SU-DHL-6 (cell line): Measurements from ENCODE around the gene CECR2.

Experiments
- H2AFZ ChIP-seq: fragments of 200-600 bp; sonication (generic); 2 replicates; pipeline ENCODE4 v1.6.1; 2014; ENCODE audit warnings: low read depth, mild to moderate bottlenecking, moderate library complexity, mixed read lengths, antibody characterized with exemption, low read length; ENCODE audit not compliant: severe bottlenecking
- H3F3A ChIP-seq: fragments of 200-600 bp; shearing (Covaris generic); 2 replicates; pipeline ENCODE4 v1.6.0; 2016; ENCODE audit warnings: antibody characterized with exemption, mild to moderate bottlenecking; ENCODE audit not compliant: insufficient read depth
- H3K27ac ChIP-seq: fragments of 200-600 bp; sonication (generic); 2 replicates; pipeline ENCODE4 v1.5.1; 2016; ENCODE audit warnings: low read depth, mild to moderate bottlenecking, low read length, moderate library complexity, mixed read lengths
- H3K27me3 ChIP-seq: fragments of 200-600 bp; sonication (generic), shearing (Covaris generic); 2 replicates; pipeline ENCODE4 v1.6.0; 2014; ENCODE audit warnings: mild to moderate bottlenecking, low read length
- H3K36me3 ChIP-seq: fragments of 200-600 bp; sonication (generic); 2 replicates; pipeline ENCODE4 v1.6.1; 2014; ENCODE audit warnings: mild to moderate bottlenecking, low read length, mixed read lengths
- H3K4me2 ChIP-seq: fragments of 300-600, 200-600 bp; shearing (Covaris generic), sonication (generic); 2 replicates; pipeline ENCODE4 v1.6.0; 2014; ENCODE audit warnings: low read length, low read depth, mild to moderate bottlenecking; ENCODE audit not compliant: poor library complexity, severe bottlenecking
- H3K4me3 ChIP-seq: fragments of 200-600 bp; sonication (generic); 2 replicates; pipeline ENCODE4 v1.5.1; 2014; ENCODE audit warnings: antibody characterized with exemption, low read length, mild to moderate bottlenecking, mixed read lengths; ENCODE audit not compliant: insufficient read depth, poor library complexity, severe bottlenecking
- H3K79me2 ChIP-seq: fragments of 200-600 bp; sonication (generic); 2 replicates; pipeline ENCODE4 v1.6.1; 2014; ENCODE audit warnings: mild to moderate bottlenecking, low read length, moderate library complexity; ENCODE audit not compliant: insufficient read depth
- H3K9ac ChIP-seq: fragments of 200-600 bp; sonication (generic); 2 replicates; pipeline ENCODE4 v1.7.0; 2014; ENCODE audit warnings: mild to moderate bottlenecking, low read length
- H3K9me2 ChIP-seq: fragments of 200-600 bp; sonication (generic); replicated peaks from 2 replicates; pipeline ENCODE4 v1.6.1; 2014; ENCODE audit warnings: low read length; ENCODE audit not compliant: insufficient read depth
- H3K9me3 ChIP-seq: fragments of 200-600 bp; sonication (generic); 2 replicates; pipeline ENCODE4 v1.6.1; 2014; ENCODE audit warnings: low read length, mixed read lengths; ENCODE audit not compliant: insufficient read depth
- H4K20me1 ChIP-seq: fragments of 200-600 bp; sonication (generic); 2 replicates; pipeline ENCODE4 v1.6.1; 2014; ENCODE audit warnings: low read depth, mild to moderate bottlenecking, antibody characterized with exemption, low read length, moderate library complexity, mixed read lengths
- CTCF ChIP-seq: fragments of 200-600 bp; sonication (generic); IDR thresholded peaks from one replicate; pipeline ENCODE4 v1.5.1; 2017; ENCODE audit warnings: antibody characterized with exemption, mild to moderate bottlenecking, low read length, moderate library complexity; ENCODE audit not compliant: insufficient read depth, poor library complexity, severe bottlenecking
- EZH2phosphoT487 ChIP-seq: fragments of 200-600 bp; sonication (generic), shearing (Covaris generic); conservative IDR thresholded peaks from 2 replicates; pipeline ENCODE4 v1.6.1; 2018; ENCODE audit warnings: mild to moderate bottlenecking, antibody characterized with exemption, low read length, moderate library complexity, mixed read lengths

Gene CECR2

DNA sequence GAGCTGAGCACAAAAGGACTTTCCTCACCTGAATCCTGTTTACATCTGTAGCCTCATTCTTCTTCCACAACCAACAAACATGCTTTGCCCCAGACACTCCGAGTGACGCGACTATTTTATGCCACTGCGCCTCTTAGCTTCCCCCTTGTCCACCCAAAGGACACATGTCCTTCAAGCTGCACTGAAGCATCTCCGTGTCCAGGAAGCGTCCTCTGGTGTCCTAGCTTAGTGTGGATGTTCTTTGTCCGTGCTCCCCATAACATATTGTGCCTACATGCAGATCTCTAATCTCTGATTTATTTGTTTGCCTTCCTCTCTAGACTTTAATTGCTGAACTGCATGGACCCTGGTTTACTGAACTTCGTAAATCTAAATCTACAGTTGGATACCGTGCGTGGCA lies 20.1 kb upstream of the CECR2 start:
- H3K79me2 ChIP-seq = no peaks in the 10 kb centered on the region
- no peak overlapping the region for H3K9ac ChIP-seq
- H2AFZ ChIP-seq = no peak overlapping the region
- H3K36me3 ChIP-seq = no peaks in the 10 kb centered on the region
- H3K9me3 ChIP-seq = no peaks in the 10 kb centered on the region
- TF ChIP-seq EZH2phosphoT487 (no peak), CTCF (no peak)
- H3K27ac ChIP-seq = no peak overlapping the region
- no peaks in the 10 kb centered on the region for H3K9me2 ChIP-seq
- no peak overlapping the region for H3K4me2 ChIP-seq
- no peak overlapping the region for H3K4me3 ChIP-seq
- no peaks in the 10 kb centered on the region for H3F3A ChIP-seq
- H3K27me3 ChIP-seq = no peaks in the 10 kb centered on the region
- H4K20me1 ChIP-seq = no peaks in the 10 kb centered on the region

- no peaks in the 10 kb centered on the region for H3K9me3 ChIP-seq
- H3F3A ChIP-seq = no peaks in the 10 kb centered on the region
- no peaks in the 10 kb centered on the region for H3K79me2 ChIP-seq
- no peak overlapping the region for H2AFZ ChIP-seq
- no peak overlapping the region for H3K27ac ChIP-seq
- TF ChIP-seq CTCF (no peak), EZH2phosphoT487 (no peak)
- H3K9ac ChIP-seq = no peak overlapping the region
- no peak overlapping the region for H3K4me2 ChIP-seq
- no peak overlapping the region for H3K4me3 ChIP-seq
- H3K36me3 ChIP-seq = no peaks in the 10 kb centered on the region
- no peaks in the 10 kb centered on the region for H3K27me3 ChIP-seq
- H3K9me2 ChIP-seq = no peaks in the 10 kb centered on the region
- H4K20me1 ChIP-seq = no peaks in the 10 kb centered on the region
Measured at GRCh38 chr22:17350292-17350691, 19.0 kb upstream of the CECR2 start.

DNA sequence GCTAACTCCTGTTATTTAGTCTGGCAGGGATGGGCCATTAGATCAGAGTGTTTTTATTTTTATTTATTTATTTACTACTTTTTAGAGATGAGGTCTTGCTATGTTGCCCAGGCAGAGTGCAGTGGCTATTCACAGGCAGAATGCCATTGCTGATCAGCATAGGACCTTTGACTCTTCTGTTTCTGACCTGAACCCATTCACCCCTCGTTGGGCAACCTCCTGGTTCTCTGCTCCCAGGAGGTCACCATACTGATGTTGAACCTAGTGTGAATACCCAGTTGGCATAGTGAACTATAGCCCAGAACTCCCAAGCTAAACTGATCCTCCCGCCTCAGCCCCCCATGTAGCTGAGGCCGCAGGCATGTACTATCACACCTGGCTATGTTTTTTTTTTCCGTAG lies 16.5 kb upstream of the CECR2 start:
- H3F3A ChIP-seq = no peaks in the 10 kb centered on the region
- no peaks in the 10 kb centered on the region for H3K9me2 ChIP-seq
- TF ChIP-seq CTCF (no peak), EZH2phosphoT487 (no peak)

GRCh38 chr22:17357688-17358087 lies 11.6 kb upstream of the CECR2 start:
- Histone ChIP-seq H3K27ac (no peak overlapping the region), H3K27me3 (no peaks in the 10 kb centered on the region), H3K36me3 (no peaks in the 10 kb centered on the region), H3K79me2 (no peaks in the 10 kb centered on the region), H3K4me2 (no peak overlapping the region), H3K9me3 (no peaks in the 10 kb centered on the region), H3K9me2 (no peaks in the 10 kb centered on the region), H3K9ac (no peak overlapping the region), H4K20me1 (no peaks in the 10 kb centered on the region), H3F3A (no peaks in the 10 kb centered on the region), H3K4me3 (no peak overlapping the region), H2AFZ (no peak overlapping the region)
- no peak for TF ChIP-seq CTCF
- no peak for TF ChIP-seq EZH2phosphoT487

More for the DNA sequence above, 16.5 kb upstream of the CECR2 start:
- Histone ChIP-seq H3K27me3 (no peaks in the 10 kb centered on the region), H4K20me1 (no peaks in the 10 kb centered on the region), H3K9ac (no peak overlapping the region), H3K36me3 (no peaks in the 10 kb centered on the region), H3K9me3 (no peaks in the 10 kb centered on the region), H3K79me2 (no peaks in the 10 kb centered on the region), H2AFZ (no peak overlapping the region), H3K4me3 (no peak overlapping the region), H3K27ac (no peak overlapping the region), H3K4me2 (no peak overlapping the region)
